HG03442 (cell line): Measurements from ENCODE around the gene SPA17.
A peak's percentile ranks its signal among the peaks of the same experiment; 100 is the strongest.

Experiments used
- ATAC-seq: cut with Tn5 transposase; IDR thresholded peaks from one replicate; pipeline ENCODE4 v1.9.1; 2021; ENCODE audit warnings: mild to moderate bottlenecking, moderate library complexity; ENCODE audit not compliant: unreplicated experiment

Gene SPA17

GRCh38 chr11:124673333-124674167 lies at the start of gene SPA17, which contains the start of gene SIAE:
SPA17 (plus strand) TSS chr11:124673904; CDS start chr11:124675265, 1,361 bp downstream.
SIAE (minus strand) TSS chr11:124673739; CDS start chr11:124673708, 31 bp downstream.
- peak; percentile 86 for ATAC-seq

GRCh38 chr11:124625504-124626168 lies 48.1 kb upstream of the SPA17 start:
- ATAC-seq, result no peak

GRCh38 chr11:124627546-124627945 lies 46.2 kb upstream of the SPA17 start:
- no peak for ATAC-seq

GRCh38 chr11:124629961-124630360 lies 43.7 kb upstream of the SPA17 start:
- ATAC-seq, result no peak

GRCh38 chr11:124633355-124633754 lies 40.3 kb upstream of the SPA17 start:
- ATAC-seq, result no peak

- no peak for ATAC-seq
Measured at GRCh38 chr11:124635932-124636331, 37.8 kb upstream of the SPA17 start.

- no peak for ATAC-seq
Measured at GRCh38 chr11:124638500-124638899, 35.2 kb upstream of the SPA17 start.

- no peak for ATAC-seq
Measured at GRCh38 chr11:124639186-124639585, 34.5 kb upstream of the SPA17 start.

- no peak for ATAC-seq
Measured at GRCh38 chr11:124640666-124641065, 33.0 kb upstream of the SPA17 start.

GRCh38 chr11:124642628-124643027 lies 31.1 kb upstream of the SPA17 start:
- ATAC-seq, result no peak

- no peak for ATAC-seq
Measured at GRCh38 chr11:124643042-124643604, 30.6 kb upstream of the SPA17 start.

GRCh38 chr11:124643605-124644425 lies 29.9 kb upstream of the SPA17 start:
- no peak for ATAC-seq

- ATAC-seq, result no peak
Measured at GRCh38 chr11:124644426-124645280, 29.1 kb upstream of the SPA17 start.

GRCh38 chr11:124646148-124646547 lies 27.6 kb upstream of the SPA17 start:
- ATAC-seq, result no peak

GRCh38 chr11:124648610-124649009 lies 25.1 kb upstream of the SPA17 start:
- ATAC-seq, result no peak

- no peak for ATAC-seq
Measured at GRCh38 chr11:124656774-124657630, 16.7 kb upstream of the SPA17 start.

GRCh38 chr11:124657904-124658303 lies 15.8 kb upstream of the SPA17 start:
- ATAC-seq, result no peak

GRCh38 chr11:124658501-124658900 lies 15.2 kb upstream of the SPA17 start:
- no peak for ATAC-seq

GRCh38 chr11:124658986-124659385 lies 14.7 kb upstream of the SPA17 start:
- no peak for ATAC-seq
